GM12878 (cell line): ENCODE results near the gene BIN1. TPM values are rescaled to one million over a fixed set of nuclear protein-coding genes. Genes with fewer than 3 reads are reported as not detected.

ENCODE experiments used
- ATAC-seq: fragments of 200-7000 bp; cut with Tn5 transposase; 3 replicates; pipeline ENCODE4 v1.9.1; 2020; ENCODE audit warnings: mild to moderate bottlenecking, moderate library complexity
- BruUV-seq: library from RNA; stranded (reverse); fragments of 400-500 nt; replicated peaks from 2 replicates; lab custom pipeline; 2021; lab: Mats Ljungman, UMichigan
- CTCF ChIA-PET: fragments of 300-600 bp; sonication (Branson Sonifier 250); formaldehyde crosslinking; extraction: SDS; loops from one replicate; lab custom pipeline; 2021; ENCODE audit warnings: inconsistent platforms; lab: Yijun Ruan, JAX
- POLR2A ChIA-PET: fragments of 350-600 bp; formaldehyde crosslinking; extraction: SDS; loops from one replicate; lab custom pipeline; 2021; ENCODE audit warnings: inconsistent platforms; lab: Charles Lee
- RAD21 ChIA-PET: fragments of 300-600 bp; sonication (Branson Sonifier 250); formaldehyde crosslinking; loops from one replicate; lab custom pipeline; 2023; ENCODE audit warnings: antibody characterized with exemption; ENCODE audit not compliant: unreplicated experiment; lab: Charles Lee
- SMC1A ChIA-PET: fragments of 300-600 bp; sonication (Branson Sonifier 250); formaldehyde crosslinking; loops from one replicate; lab custom pipeline; 2023; ENCODE audit not compliant: unreplicated experiment, uncharacterized antibody; lab: Charles Lee
- DNase-seq: peaks from one replicate; pipeline ENCODE4 v3.0.0-alpha.2; 2011; ENCODE audit warnings: low read depth, low spot score
- FAIRE-seq: peaks from 3 replicates; lab custom pipeline; 2011; peaks lifted over from hg19 to GRCh38; lab: Jason Lieb, UNC
- H2AFZ ChIP-seq: 2 replicates; pipeline ENCODE4 v1.6.0; 2011; ENCODE audit warnings: low read depth, low read length, control low read depth; ENCODE audit not compliant: control insufficient read depth
- H3K27ac ChIP-seq: 2 replicates; pipeline ENCODE4 v1.5.1; 2011; ENCODE audit warnings: control low read depth; ENCODE audit not compliant: control insufficient read depth, insufficient read depth
- H3K27me3 ChIP-seq, 2 experiments: replicated peaks in 1 of 2; 2 replicates each; pipeline versions ENCODE4 v1.6.0 to v1.6.1; 2011; ENCODE audit warnings: low read length in 1 of 2; ENCODE audit not compliant: control insufficient read depth in 2 of 2, insufficient read depth in 2 of 2
- H3K36me3 ChIP-seq, 2 experiments: 2 replicates each; pipeline ENCODE4 v1.5.1; 2011; ENCODE audit warnings: low read length in 1 of 2; ENCODE audit not compliant: control insufficient read depth in 2 of 2, insufficient read depth in 2 of 2
- H3K4me1 ChIP-seq: 2 replicates; pipeline ENCODE4 v1.6.1; 2011; ENCODE audit warnings: mild to moderate bottlenecking, low read length, moderate library complexity, mixed read lengths; ENCODE audit not compliant: control insufficient read depth, insufficient read depth
- H3K4me2 ChIP-seq: 2 replicates; pipeline ENCODE4 v1.6.0; 2011; ENCODE audit warnings: control low read depth; ENCODE audit not compliant: control insufficient read depth, insufficient read depth
- H3K4me3 ChIP-seq: fragments of 200-600 bp; sonication (generic); 2 replicates; pipeline ENCODE4 v1.5.1; 2016
- H3K79me2 ChIP-seq: 2 replicates; pipeline ENCODE4 v1.6.0; 2011; ENCODE audit warnings: low read length; ENCODE audit not compliant: control insufficient read depth, insufficient read depth
- H3K9ac ChIP-seq: 2 replicates; pipeline ENCODE4 v1.8.0; 2011; ENCODE audit warnings: low read length, control low read depth, mixed read lengths; ENCODE audit not compliant: control insufficient read depth, insufficient read depth
- H3K9me3 ChIP-seq: replicated peaks from 3 replicates; pipeline ENCODE4 v1.5.1; 2011; ENCODE audit warnings: mild to moderate bottlenecking, low read length; ENCODE audit not compliant: control insufficient read depth, insufficient read depth
- H4K20me1 ChIP-seq: 2 replicates; pipeline ENCODE4 v1.6.0; 2011; ENCODE audit not compliant: control insufficient read depth, insufficient read depth
- CBFB ChIP-seq: IDR thresholded peaks from 2 replicates; pipeline ENCODE4 v1.6.1; 2016; ENCODE audit warnings: antibody characterized with exemption, low read depth
- CBX3 ChIP-seq: fragments of 200-600 bp; sonication (generic); IDR thresholded peaks from 2 replicates; pipeline ENCODE4 v1.6.1; 2016; ENCODE audit warnings: low read depth, borderline replicate concordance
- CHD1 ChIP-seq: IDR thresholded peaks from 2 replicates; pipeline ENCODE4 v1.6.1; 2012; ENCODE audit warnings: low read depth, low read length, improper control_type of control experiment
- ESRRA ChIP-seq: IDR thresholded peaks from 2 replicates; pipeline ENCODE4 v1.6.1; 2012; ENCODE audit warnings: mild to moderate bottlenecking, low read length, improper control_type of control experiment
- EZH2 ChIP-seq: IDR thresholded peaks from 2 replicates; pipeline ENCODE4 v1.6.1; 2012; ENCODE audit warnings: low read depth, mild to moderate bottlenecking, control low read depth, inconsistent platforms, low read length, borderline replicate concordance; ENCODE audit not compliant: control insufficient read depth
- HCFC1 ChIP-seq: fragments of 150-350 bp; IDR thresholded peaks from 2 replicates; pipeline ENCODE4 v1.6.1; 2014; ENCODE audit warnings: low read length
- JUNB ChIP-seq: IDR thresholded peaks from 2 replicates; pipeline ENCODE4 v1.6.1; 2016; ENCODE audit warnings: antibody characterized with exemption, mild to moderate bottlenecking
- JUND ChIP-seq: IDR thresholded peaks from 2 replicates; pipeline ENCODE4 v1.6.1; 2012; ENCODE audit warnings: low read depth, mild to moderate bottlenecking, low read length, improper control_type of control experiment, moderate library complexity
- LARP7 ChIP-seq: fragments of 450-650 bp; IDR thresholded peaks from 2 replicates; pipeline ENCODE4 v1.6.1; 2017; ENCODE audit warnings: mild to moderate bottlenecking
- MEF2B ChIP-seq: fragments of 450-650 bp; IDR thresholded peaks from 2 replicates; pipeline ENCODE4 v1.6.1; 2018; ENCODE audit warnings: mild to moderate bottlenecking, moderate library complexity; ENCODE audit not compliant: partially characterized antibody, poor library complexity, severe bottlenecking
- MLLT1 ChIP-seq: fragments of 450-650 bp; IDR thresholded peaks from 2 replicates; pipeline ENCODE4 v1.6.1; 2016; ENCODE audit warnings: mild to moderate bottlenecking
- NR2C1 ChIP-seq: fragments of 450-650 bp; IDR thresholded peaks from 2 replicates; pipeline ENCODE4 v1.6.1; 2017; ENCODE audit warnings: antibody characterized with exemption, mild to moderate bottlenecking, moderate library complexity
- NR2F1 ChIP-seq: fragments of 450-650 bp; conservative IDR thresholded peaks from 2 replicates; pipeline ENCODE4 v1.6.1; 2017; ENCODE audit warnings: mild to moderate bottlenecking
- PBX3 ChIP-seq: IDR thresholded peaks from 2 replicates; pipeline ENCODE4 v1.6.1; 2011; ENCODE audit warnings: mild to moderate bottlenecking, low read depth, low read length, moderate library complexity; ENCODE audit not compliant: insufficient replicate concordance
- PKNOX1 ChIP-seq: fragments of 450-650 bp; IDR thresholded peaks from 2 replicates; pipeline ENCODE4 v1.6.1; 2016; ENCODE audit warnings: mild to moderate bottlenecking
- POLR2AphosphoS5 ChIP-seq: IDR thresholded peaks from 2 replicates; pipeline ENCODE4 v1.6.1; 2011; ENCODE audit warnings: mild to moderate bottlenecking, low read length, inconsistent platforms
- SUZ12 ChIP-seq: fragments of 200-600 bp; sonication (generic); IDR thresholded peaks from one replicate; pipeline ENCODE4 v1.6.1; 2018; ENCODE audit warnings: antibody characterized with exemption, mild to moderate bottlenecking; ENCODE audit not compliant: unreplicated experiment
- TCF12 ChIP-seq: IDR thresholded peaks from 2 replicates; pipeline ENCODE4 v1.6.1; 2011; ENCODE audit warnings: low read depth, mild to moderate bottlenecking, low read length
- YBX1 ChIP-seq: fragments of 450-650 bp; IDR thresholded peaks from 2 replicates; pipeline ENCODE4 v1.6.1; 2016; ENCODE audit warnings: antibody characterized with exemption
- WGBS: methylation state at CpG from one replicate; pipeline ENCODE4 v1.1.6; 2016; ENCODE audit warnings: low lambda C conversion rate; ENCODE audit not compliant: insufficient replicate concordance, insufficient coverage; ENCODE audit errors: missing lambda C conversion rate; 5-methylcytosine and 5-hydroxymethylcytosine counted together
- in situ Hi-C: fragments of 300-500 bp; cut with MboI; formaldehyde crosslinking; loops from 9 replicates; pipeline ENCODE4 v1.14.3; 2018; ENCODE audit warnings: mixed read lengths
- intact Hi-C: fragments of 100-400 bp; cut with micrococcal nuclease; formaldehyde crosslinking; loops from one replicate; pipeline ENCODE4 v1.14.2; 2022; ENCODE audit not compliant: unreplicated experiment
- polyA plus RNA-seq, 11 experiments: library from polyadenylated mRNA; depleted of rRNA in 4 of 11; unstranded in 6 of 11; stranded (reverse) in 5 of 11; fragments of >200 nt; fragmentation: Nextera tagmentation in 4 of 11; fragmentation: Illumina TruSeq in 1 of 11; extraction: Ambion mirVana in 4 of 11; extraction: Trizol in 1 of 11; gene quantifications; 1 replicate in 1 of 11; 2 replicates in 10 of 11; pipeline versions ENCODE4 v1.2.1 to v1.2.3, GENCODE V29; 2011 to 2016; ENCODE audit warnings: inconsistent platforms in 2 of 11, missing spikeins in 2 of 11, low read depth in 1 of 11
- total RNA-seq, 4 experiments: library from RNA; depleted of rRNA in 3 of 4; stranded (reverse); fragments of >200 nt in 3 of 4; fragmentation: Illumina TruSeq in 1 of 4; extraction: Trizol in 1 of 4; gene quantifications; 2 replicates each; pipeline versions ENCODE4 v1.2.1 to v1.2.3, GENCODE V29; 2013 to 2021

The BIN1 gene
- total and polyA plus RNA-seq, 10 of the 15 experiments (the other 5 are each of a cell fraction or from before 2014, with no cell fraction given) = 0.32 to 21.3 (median 11.2) TPM

- intact Hi-C loops = no loop called here
- ChIA-PET CTCF (interaction anchor here (0.9 kb wide), 1 partner anchor 43 kb away, joined by 3 read pairs; no protein-coding TSS in a partner anchor), RAD21 (interaction anchor here (1.6 kb wide), 1 partner anchor 444 kb away, joined by 3 read pairs; no protein-coding TSS in a partner anchor), SMC1A (no interaction called here), POLR2A (no interaction called here)
- 92% methylated on average over 11 of the region's 11 CpGs for WGBS
- H3K4me3 ChIP-seq = peak overlapping the region; percentile 77; the same call in 1 of the 2 replicates
- H3K4me2 ChIP-seq = no peak overlapping the region
- no peak for TF ChIP-seq POLR2AphosphoS5
- no peak for TF ChIP-seq NR2F1
- no peak for TF ChIP-seq EZH2
- TF ChIP-seq ESRRA = no peak
- TF ChIP-seq CBFB = no peak
- TF ChIP-seq NR2C1 = no peak
- no peak for TF ChIP-seq CHD1
- TF ChIP-seq MEF2B = no peak
- TF ChIP-seq LARP7 = no peak
- no peak for TF ChIP-seq TCF12
- no peak for TF ChIP-seq MLLT1
- TF ChIP-seq JUNB = no peak
- no peak for TF ChIP-seq JUND
- TF ChIP-seq PBX3 = no peak
- TF ChIP-seq SUZ12 = no peak
- TF ChIP-seq PKNOX1 = no peak
- TF ChIP-seq HCFC1 = no peak
- TF ChIP-seq CBX3 = no peak
- TF ChIP-seq YBX1 = no peak
- ATAC-seq (no peak), DNase-seq (no peak), FAIRE-seq (no peak)
- H3K79me2 ChIP-seq = no peaks in the 10 kb centered on the region
- H3K27me3 ChIP-seq = peaks cover 7 to 8% of the 10 kb centered on the region in 2 experiments; a peak in 3 of 4 replicates
- H3K4me1 ChIP-seq = 0 out of 2 replicates have a peak, but pooled peaks cover 3% of the 10 kb centered on the region
- in situ Hi-C loops = no loop called here
- no peaks in the 10 kb centered on the region for H3K36me3 ChIP-seq
- BruUV-seq = no TSS peak
- H3K27ac ChIP-seq = no peak overlapping the region
- no peaks in the 10 kb centered on the region for H4K20me1 ChIP-seq
- no peak overlapping the region for H2AFZ ChIP-seq
- no peaks in the 10 kb centered on the region for H3K9me3 ChIP-seq
- no peak overlapping the region for H3K9ac ChIP-seq
These were observed 1.2 kb upstream of the BIN1 start for GRCh38 chr2:127108090-127108523.
